Peyer's patch (tissue), 4 donors: ENCODE results near the gene AKAP13. TPM values are rescaled to one million over a fixed set of nuclear protein-coding genes. Genes with fewer than 3 reads are reported as not detected.

ENCODE experiments used
- DNase-seq, 3 donors: peaks; one replicate each; pipeline ENCODE4 v3.0.0-alpha.2; 2017 to 2019
- H3K27ac ChIP-seq, 4 donors: fragments of 200-600 bp; sonication (generic); one replicate each; pipeline ENCODE4 v1.5.1; 2016 to 2019
- H3K27me3 ChIP-seq, 2 donors: fragments of 200-600 bp; sonication (generic); one replicate each; pipeline ENCODE4 v1.5.1; 2019
- H3K36me3 ChIP-seq, 3 donors: fragments of 200-600 bp; sonication (generic); one replicate each; pipeline ENCODE4 v1.5.1; 2016 to 2019
- H3K4me1 ChIP-seq, 4 donors: fragments of 200-600 bp; sonication (generic); one replicate each; pipeline ENCODE4 v1.5.1; 2016 to 2019
- H3K4me3 ChIP-seq, 4 donors: fragments of 200-600 bp; sonication (generic); 1 replicate in 3 of 4; 2 replicates in 1 of 4; pipeline ENCODE4 v1.5.1; 2016 to 2019; ENCODE audit warnings: mild to moderate bottlenecking in 1 of 4
- H3K9me3 ChIP-seq, 4 donors: fragments of 200-600 bp; sonication (generic); one replicate each; pipeline ENCODE4 v1.5.1; 2016 to 2019; ENCODE audit warnings: mild to moderate bottlenecking in 1 of 4
- POLR2A ChIP-seq, 2 donors: fragments of 450-650 bp; IDR thresholded peaks; one replicate each; pipeline ENCODE4 v1.5.1; 2017; ENCODE audit warnings: antibody characterized with exemption in 2 of 2, mild to moderate bottlenecking in 2 of 2, moderate library complexity in 2 of 2
- total RNA-seq, 4 donors: library from RNA; depleted of rRNA; stranded (reverse); fragments of >200 nt; gene quantifications; one replicate each; pipeline ENCODE4 v1.1.0, GENCODE V29; 2016
- TF ChIP-seq, protein P1 (sequence below), 6 experiments: fragments of 450-650 bp in 4 of 6; fragments of 200-600 bp in 2 of 6; sonication (generic) in 1 of 6; IDR thresholded peaks; one replicate each; pipeline ENCODE4 v1.5.1; 2017 to 2019; ENCODE audit warnings: antibody characterized with exemption in 6 of 6, mild to moderate bottlenecking in 3 of 6, moderate library complexity in 1 of 6

The AKAP13 gene
- total RNA-seq, 4 donors from 2014 or later: 166 to 742 (median 242) TPM

GRCh38 chr15:85383470-85384148 is 3.2 kb downstream of the AKAP13 start:
- no peak overlapping the region for H3K4me3 ChIP-seq
- H3K27me3 ChIP-seq: no peaks in the 10 kb centered on the region
- no peak for DNase-seq
- no peak overlapping the region for H3K27ac ChIP-seq
- peaks cover 0 to 14% (median 1%) of the 10 kb centered on the region in 4 donors for H3K4me1 ChIP-seq
- TF ChIP-seq, protein P1, sequence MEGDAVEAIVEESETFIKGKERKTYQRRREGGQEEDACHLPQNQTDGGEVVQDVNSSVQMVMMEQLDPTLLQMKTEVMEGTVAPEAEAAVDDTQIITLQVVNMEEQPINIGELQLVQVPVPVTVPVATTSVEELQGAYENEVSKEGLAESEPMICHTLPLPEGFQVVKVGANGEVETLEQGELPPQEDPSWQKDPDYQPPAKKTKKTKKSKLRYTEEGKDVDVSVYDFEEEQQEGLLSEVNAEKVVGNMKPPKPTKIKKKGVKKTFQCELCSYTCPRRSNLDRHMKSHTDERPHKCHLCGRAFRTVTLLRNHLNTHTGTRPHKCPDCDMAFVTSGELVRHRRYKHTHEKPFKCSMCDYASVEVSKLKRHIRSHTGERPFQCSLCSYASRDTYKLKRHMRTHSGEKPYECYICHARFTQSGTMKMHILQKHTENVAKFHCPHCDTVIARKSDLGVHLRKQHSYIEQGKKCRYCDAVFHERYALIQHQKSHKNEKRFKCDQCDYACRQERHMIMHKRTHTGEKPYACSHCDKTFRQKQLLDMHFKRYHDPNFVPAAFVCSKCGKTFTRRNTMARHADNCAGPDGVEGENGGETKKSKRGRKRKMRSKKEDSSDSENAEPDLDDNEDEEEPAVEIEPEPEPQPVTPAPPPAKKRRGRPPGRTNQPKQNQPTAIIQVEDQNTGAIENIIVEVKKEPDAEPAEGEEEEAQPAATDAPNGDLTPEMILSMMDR (IDR thresholded peaks at IDR 0.05): no peak
- no peak for TF ChIP-seq POLR2A (IDR thresholded peaks at IDR 0.05)
- H3K9me3 ChIP-seq: no peaks in the 10 kb centered on the region
- H3K36me3 ChIP-seq: no peaks in the 10 kb centered on the region

- no peak for DNase-seq
- Histone ChIP-seq H3K27me3 (no peaks in the 10 kb centered on the region), H3K9me3 (no peaks in the 10 kb centered on the region), H3K4me3 (no peak overlapping the region), H3K4me1 (peaks cover 0 to 14% (median 1%) of the 10 kb centered on the region in 4 donors), H3K27ac (no peak overlapping the region), H3K36me3 (no peaks in the 10 kb centered on the region)
- TF ChIP-seq, protein P1 (IDR thresholded peaks at IDR 0.05): no peak
- no peak for TF ChIP-seq POLR2A (IDR thresholded peaks at IDR 0.05)
Measured at GRCh38 chr15:85386261-85386660, 5.9 kb downstream of the AKAP13 start.

- DNase-seq: no peak
- Histone ChIP-seq H3K4me1 (peaks cover 0 to 3% (median under 1%) of the 10 kb centered on the region in 4 donors), H3K27me3 (no peaks in the 10 kb centered on the region), H3K9me3 (no peaks in the 10 kb centered on the region), H3K4me3 (no peak overlapping the region), H3K27ac (no peak overlapping the region), H3K36me3 (no peaks in the 10 kb centered on the region)
- TF ChIP-seq, protein P1 (IDR thresholded peaks at IDR 0.05): no peak
- no peak for TF ChIP-seq POLR2A (IDR thresholded peaks at IDR 0.05)
Measured at GRCh38 chr15:85388566-85389305, 8.3 kb downstream of the AKAP13 start.

DNA sequence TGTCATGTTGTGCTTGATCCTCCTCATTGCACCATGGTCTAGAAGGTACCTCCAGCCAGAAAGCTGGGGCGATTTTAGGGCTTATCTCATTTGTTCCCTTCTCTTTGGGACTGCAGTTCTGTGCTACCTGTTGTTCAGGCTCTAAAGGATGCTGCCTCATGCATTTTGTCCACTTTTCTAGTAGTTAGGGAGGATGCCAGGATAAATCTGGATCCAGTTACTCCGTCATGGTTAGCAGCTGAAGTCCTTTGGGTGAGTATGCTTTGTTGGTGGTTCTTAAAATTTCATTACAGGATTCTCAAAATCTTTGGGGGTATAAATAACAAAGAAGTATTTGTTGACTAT is 8.9 kb downstream of the AKAP13 start:
- H3K27ac ChIP-seq: no peak overlapping the region
- no peak overlapping the region for H3K4me3 ChIP-seq
- no peak for DNase-seq
- H3K4me1 ChIP-seq: peaks cover 0 to 6% (median 2%) of the 10 kb centered on the region in 4 donors
- TF ChIP-seq, protein P1 (IDR thresholded peaks at IDR 0.05): no peak
- TF ChIP-seq POLR2A (IDR thresholded peaks at IDR 0.05): no peak
- no peaks in the 10 kb centered on the region for H3K9me3 ChIP-seq
- H3K36me3 ChIP-seq: no peaks in the 10 kb centered on the region
- H3K27me3 ChIP-seq: no peaks in the 10 kb centered on the region

DNA sequence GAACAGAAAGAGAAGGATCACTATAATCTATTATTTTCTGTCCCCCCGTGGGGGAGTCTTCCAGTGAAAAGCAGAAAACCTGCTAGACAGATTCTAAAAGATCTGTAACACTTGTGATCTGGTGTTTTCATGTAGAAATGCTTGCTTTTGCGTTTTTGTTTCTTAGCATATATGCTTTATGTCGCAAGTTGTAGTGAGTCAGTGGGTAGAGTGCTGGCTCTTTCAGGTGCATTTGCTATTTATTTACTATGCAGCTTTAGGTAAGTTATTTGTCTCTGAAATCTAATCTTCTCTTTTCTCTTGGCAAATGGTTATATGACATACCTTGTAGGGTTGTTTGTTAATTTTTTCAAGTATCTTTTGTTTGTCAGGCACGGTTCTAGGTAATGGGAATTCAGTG is 9.4 kb downstream of the AKAP13 start:
- no peak for TF ChIP-seq POLR2A (IDR thresholded peaks at IDR 0.05)
- TF ChIP-seq, protein P1 (IDR thresholded peaks at IDR 0.05): no peak
- no peaks in the 10 kb centered on the region for H3K9me3 ChIP-seq
- no peaks in the 10 kb centered on the region for H3K27me3 ChIP-seq
- no peak for DNase-seq
- H3K36me3 ChIP-seq: no peaks in the 10 kb centered on the region
- no peak overlapping the region for H3K4me3 ChIP-seq
- no peak overlapping the region for H3K27ac ChIP-seq
- peaks cover 0 to 11% (median 4%) of the 10 kb centered on the region in 4 donors for H3K4me1 ChIP-seq
